Testis (tissue), 3 donors: Measurements from ENCODE around the gene DPEP1. TPM values are rescaled to one million over a fixed set of nuclear protein-coding genes. Genes with fewer than 3 reads are reported as not detected.

ENCODE experiments used
- DNase-seq: peaks from one replicate; pipeline ENCODE4 v3.0.0-alpha.2; 2019
- H3K27ac ChIP-seq, 2 donors: fragments of 200-600 bp; sonication (generic); one replicate each; pipeline ENCODE4 v1.5.1; 2019
- H3K27me3 ChIP-seq: fragments of 200-600 bp; sonication (generic); one replicate; pipeline ENCODE4 v1.5.1; 2019
- H3K36me3 ChIP-seq: fragments of 200-600 bp; sonication (generic); one replicate; pipeline ENCODE4 v1.5.1; 2017; ENCODE audit warnings: low read depth; ENCODE audit errors: missing control alignments
- H3K4me1 ChIP-seq: fragments of 200-600 bp; sonication (generic); one replicate; pipeline ENCODE4 v1.5.1; 2019
- H3K4me3 ChIP-seq, 2 donors: fragments of 200-600 bp; sonication (generic); one replicate each; pipeline ENCODE4 v1.5.1; 2017 to 2019
- H3K9me3 ChIP-seq: fragments of 200-600 bp; sonication (generic); one replicate; pipeline ENCODE4 v1.5.1; 2017
- POLR2A ChIP-seq: fragments of 450-650 bp; IDR thresholded peaks from one replicate; pipeline ENCODE4 v1.6.1; 2017; ENCODE audit warnings: antibody characterized with exemption, mild to moderate bottlenecking, moderate library complexity
- WGBS, 2 donors: methylation state at CpG; one replicate each; pipeline ENCODE4 v1.1.5; 2018; 5-methylcytosine and 5-hydroxymethylcytosine counted together
- intact Hi-C: fragments of 100-400 bp; cut with DNase I; formaldehyde crosslinking; loops from one replicate; pipeline ENCODE4 v1.15.1; 2023; ENCODE audit warnings: low total_unique reads
- polyA plus RNA-seq: library from polyadenylated mRNA; stranded (reverse); fragments of 350-450 nt; fragmentation: Illumina TruSeq; extraction: RNeasy Lipid Tissue Mini Kit (QIAGEN cat#74804); gene quantifications from one replicate; pipeline ENCODE4 v1.2.3, GENCODE V29; 2014; ENCODE audit warnings: low read depth, low replicate concordance; ENCODE audit not compliant: insufficient read depth
- total RNA-seq, 2 donors: library from RNA; depleted of rRNA; stranded (reverse); fragments of >200 nt; gene quantifications; one replicate each; pipeline ENCODE4 v1.2.3, GENCODE V29; 2016
- TF ChIP-seq, protein P1 (sequence below), 3 experiments: fragments of 450-650 bp in 2 of 3; fragments of 200-600 bp in 1 of 3; sonication (generic) in 1 of 3; IDR thresholded peaks; one replicate each; pipeline ENCODE4 v1.5.1; 2016 to 2019; ENCODE audit warnings: antibody characterized with exemption in 3 of 3, mild to moderate bottlenecking in 2 of 3, moderate library complexity in 1 of 3

The DPEP1 gene
- total and polyA plus RNA-seq, 3 donors from 2014 or later: 105 to 256 (median 125) TPM

DNA sequence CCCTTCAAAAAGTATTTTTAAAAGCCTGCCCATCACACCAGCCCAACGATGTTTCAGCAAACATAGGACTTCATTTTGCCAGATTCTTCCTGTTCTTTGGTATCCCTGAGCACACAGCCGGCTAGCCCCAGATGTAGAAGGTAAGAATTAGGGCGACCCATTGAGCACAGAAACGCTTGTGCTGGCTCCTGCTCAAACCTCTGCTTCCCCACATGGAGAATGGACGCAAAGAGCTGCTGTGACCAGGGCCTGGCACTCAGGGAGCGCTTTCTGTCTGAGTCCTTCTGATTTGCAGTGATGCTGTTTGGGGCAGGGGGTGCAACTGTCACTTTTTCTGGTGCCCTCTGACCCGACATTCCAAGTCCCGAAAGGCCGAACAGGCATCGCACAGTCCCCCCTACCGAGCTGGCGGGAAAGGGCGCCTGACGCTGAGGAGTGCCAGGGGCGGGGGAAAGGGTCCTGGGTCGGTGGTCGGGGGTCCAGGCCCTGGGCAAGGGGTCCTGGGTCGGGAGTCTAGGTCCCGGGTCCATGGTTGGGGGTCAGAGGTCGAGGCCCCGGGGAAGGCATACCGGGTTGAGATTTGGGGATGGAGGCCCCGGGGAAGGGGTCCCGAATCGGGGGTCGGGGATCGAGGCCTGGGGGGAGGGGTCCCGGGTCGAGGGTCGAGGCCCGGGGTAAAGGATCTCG is 43.1 kb downstream of the DPEP1 start:
- peak overlapping the region; percentile 94 to 98 for H3K4me3 ChIP-seq
- no peak for TF ChIP-seq POLR2A
- TF ChIP-seq, protein P1, sequence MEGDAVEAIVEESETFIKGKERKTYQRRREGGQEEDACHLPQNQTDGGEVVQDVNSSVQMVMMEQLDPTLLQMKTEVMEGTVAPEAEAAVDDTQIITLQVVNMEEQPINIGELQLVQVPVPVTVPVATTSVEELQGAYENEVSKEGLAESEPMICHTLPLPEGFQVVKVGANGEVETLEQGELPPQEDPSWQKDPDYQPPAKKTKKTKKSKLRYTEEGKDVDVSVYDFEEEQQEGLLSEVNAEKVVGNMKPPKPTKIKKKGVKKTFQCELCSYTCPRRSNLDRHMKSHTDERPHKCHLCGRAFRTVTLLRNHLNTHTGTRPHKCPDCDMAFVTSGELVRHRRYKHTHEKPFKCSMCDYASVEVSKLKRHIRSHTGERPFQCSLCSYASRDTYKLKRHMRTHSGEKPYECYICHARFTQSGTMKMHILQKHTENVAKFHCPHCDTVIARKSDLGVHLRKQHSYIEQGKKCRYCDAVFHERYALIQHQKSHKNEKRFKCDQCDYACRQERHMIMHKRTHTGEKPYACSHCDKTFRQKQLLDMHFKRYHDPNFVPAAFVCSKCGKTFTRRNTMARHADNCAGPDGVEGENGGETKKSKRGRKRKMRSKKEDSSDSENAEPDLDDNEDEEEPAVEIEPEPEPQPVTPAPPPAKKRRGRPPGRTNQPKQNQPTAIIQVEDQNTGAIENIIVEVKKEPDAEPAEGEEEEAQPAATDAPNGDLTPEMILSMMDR (IDR thresholded peaks at IDR 0.05): no peak
- H3K27me3 ChIP-seq: no peaks in the 10 kb centered on the region
- no peaks in the 10 kb centered on the region for H3K9me3 ChIP-seq
- peaks cover 13% of the 10 kb centered on the region for H3K4me1 ChIP-seq
- H3K27ac ChIP-seq: peak overlapping the region; percentile 10 to 67
- intact Hi-C loops: no loop called here
- H3K36me3 ChIP-seq: no peaks in the 10 kb centered on the region
- no peak for DNase-seq
- 15 to 26% methylated on average over 26 to 32 of the region's 32 CpGs for WGBS, 2 donors

DNA sequence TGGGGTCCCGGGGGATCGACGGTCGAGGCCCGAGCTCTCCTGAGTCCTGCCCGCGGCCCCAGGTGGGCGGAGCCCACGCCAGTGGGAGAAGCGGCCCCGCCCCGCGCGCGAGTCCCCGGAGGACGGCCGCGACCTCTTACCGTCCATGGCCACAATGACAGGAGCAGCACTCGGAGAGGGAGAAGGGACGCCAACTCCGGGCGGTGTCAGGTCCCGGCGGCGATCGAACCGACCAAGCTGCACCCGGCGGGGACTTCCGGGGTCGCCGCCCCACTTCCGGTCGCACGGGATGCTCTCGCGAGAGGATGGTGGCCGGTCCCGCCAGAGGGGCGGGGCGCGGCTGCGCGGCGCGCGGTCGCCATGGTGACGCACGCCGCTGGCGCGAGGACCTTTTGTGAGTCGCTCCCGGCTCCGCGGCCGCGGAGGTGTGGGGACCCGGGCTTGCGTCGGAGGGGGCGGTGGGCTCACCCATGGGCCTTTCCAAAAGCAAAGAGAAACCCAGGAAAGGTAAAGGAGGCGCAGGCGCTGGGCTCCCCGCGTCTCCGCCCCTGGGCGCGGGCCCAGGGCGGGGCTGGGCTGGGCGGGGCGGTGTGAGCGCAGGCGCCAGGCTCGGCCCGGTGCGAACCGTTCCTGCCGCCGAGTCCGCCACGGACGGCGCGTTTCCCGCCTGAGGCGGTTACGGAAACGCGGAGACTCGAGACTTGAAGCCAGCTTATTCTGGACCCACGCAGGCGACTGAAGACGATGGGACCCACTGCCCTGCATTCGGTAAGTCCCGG is 44.2 kb downstream of the DPEP1 start, which contains the start of the genes CHMP1A and SPATA33:
Gene CHMP1A (minus strand): TSS at position 267 of the 779 bp plus-strand sequence. CDS start 120 bp downstream, at position 147.
Gene SPATA33 (plus strand): TSS at position 395 of the 779 bp plus-strand sequence. CDS start 76 bp downstream, at position 471.
- WGBS, 2 donors: 0 to 1% methylated on average over 3 to 73 of the region's 99 CpGs
- intact Hi-C loops: no loop called here
- peak; percentile 90 for DNase-seq
- Histone ChIP-seq H3K36me3 (no peaks in the 10 kb centered on the region), H3K27ac (peak within 1 kb of the TSS; percentile 67 to 71), H3K4me3 (peak within 1 kb of the TSS; percentile 94 to 98), H3K9me3 (no peaks in the 10 kb centered on the region), H3K4me1 (peaks cover 13% of the 10 kb centered on the region), H3K27me3 (no peaks in the 10 kb centered on the region)
- TF ChIP-seq, protein P1 (IDR thresholded peaks at IDR 0.05): no peak
- no peak for TF ChIP-seq POLR2A

DNA sequence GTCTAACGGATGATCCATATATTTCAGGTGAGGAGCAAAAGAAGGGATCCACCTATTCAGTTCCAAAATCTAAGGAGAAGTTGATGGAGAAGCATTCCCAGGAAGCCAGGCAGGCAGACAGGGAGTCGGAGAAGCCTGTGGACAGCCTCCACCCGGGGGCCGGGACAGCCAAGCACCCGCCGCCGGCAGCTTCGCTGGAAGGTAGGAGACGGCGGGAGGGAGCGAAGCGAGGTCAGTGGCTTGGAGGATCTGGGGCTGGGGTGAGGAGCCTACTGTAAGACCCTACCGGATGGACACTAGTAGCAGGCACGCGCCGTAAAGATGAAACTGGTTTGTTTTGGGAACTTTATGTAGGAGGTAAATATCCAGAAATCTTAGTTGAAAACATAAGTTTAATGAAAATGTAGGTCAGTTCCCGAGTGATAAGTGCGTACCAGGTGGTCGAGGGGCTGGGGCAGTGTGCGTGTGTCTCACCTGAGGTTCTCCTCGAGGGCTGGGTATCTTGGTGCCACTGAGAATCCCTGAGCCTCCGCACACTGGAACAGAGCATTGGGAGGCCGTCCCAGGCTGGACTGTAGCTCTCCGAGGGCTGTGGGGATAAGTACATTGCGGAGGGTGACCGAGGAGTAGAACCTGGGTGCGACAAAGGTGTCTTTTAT is 44.9 kb downstream of the DPEP1 start:
- Histone ChIP-seq H3K36me3 (no peaks in the 10 kb centered on the region), H3K4me3 (peak overlapping the region; percentile 94 to 98), H3K9me3 (no peaks in the 10 kb centered on the region), H3K27ac (peak overlapping the region; percentile 67 to 71), H3K4me1 (peaks cover 13% of the 10 kb centered on the region), H3K27me3 (no peaks in the 10 kb centered on the region)
- intact Hi-C loops: no loop called here
- TF ChIP-seq, protein P1 (IDR thresholded peaks at IDR 0.05): no peak
- TF ChIP-seq POLR2A: no peak
- WGBS, 2 donors: 11 to 14% methylated on average over 27 of the region's 27 CpGs
- no peak for DNase-seq

DNA sequence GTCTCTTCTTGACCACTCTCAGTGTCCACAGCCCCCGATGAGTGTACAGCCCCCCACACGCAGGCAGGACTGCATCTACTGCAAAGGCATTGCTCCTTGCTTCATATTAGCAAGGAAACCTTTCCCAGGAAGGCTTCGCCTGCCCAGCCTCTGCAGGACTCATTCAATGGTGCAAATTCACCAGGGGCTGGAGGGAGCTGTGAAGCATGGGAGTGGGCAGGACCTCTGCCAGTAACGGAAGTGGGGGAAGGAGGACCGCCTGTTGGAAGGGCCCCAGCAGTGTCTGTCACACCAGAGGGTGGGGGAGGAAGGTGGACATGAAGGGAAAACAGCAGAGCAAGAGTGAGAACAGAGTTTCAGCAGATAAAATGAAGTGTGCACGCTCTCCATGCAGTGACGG is 46.7 kb downstream of the DPEP1 start:
- TF ChIP-seq POLR2A: no peak
- TF ChIP-seq, protein P1 (IDR thresholded peaks at IDR 0.05): no peak
- H3K36me3 ChIP-seq: no peaks in the 10 kb centered on the region
- intact Hi-C loops: no loop called here

More for the DNA sequence above, 46.7 kb downstream of the DPEP1 start:
- 86 to 95% methylated on average over 7 of the region's 7 CpGs for WGBS, 2 donors
- Histone ChIP-seq H3K4me1 (peaks cover 13% of the 10 kb centered on the region), H3K27ac (no peak overlapping the region), H3K9me3 (no peaks in the 10 kb centered on the region), H3K4me3 (no peak overlapping the region), H3K27me3 (no peaks in the 10 kb centered on the region)
- no peak for DNase-seq
